NB4 (cell line): ENCODE results near the gene DTNBP1.

Source experiments
- CTCF ChIP-seq: IDR thresholded peaks from one replicate; pipeline ENCODE4 v1.5.1; 2012; ENCODE audit warnings: low read depth, low read length
- MAX ChIP-seq: IDR thresholded peaks from 2 replicates; pipeline ENCODE4 v1.6.1; 2011; ENCODE audit warnings: low read depth, low read length
- POLR2A ChIP-seq: IDR thresholded peaks from 2 replicates; pipeline ENCODE4 v1.6.1; 2011; ENCODE audit warnings: mild to moderate bottlenecking; ENCODE audit not compliant: insufficient read length; ENCODE audit errors: extremely low read depth

GRCh38 chr6:15511248-15512125, 151.3 kb downstream of the DTNBP1 start:
- TF ChIP-seq MAX (no peak), CTCF (no peak), POLR2A (no peak)
